WERI-Rb-1 (cell line): Measurements from ENCODE around the gene C2orf68.
"Not testable (repeated sequence)": the region's sequence is repeated elsewhere in the genome, so short reads cannot be mapped to it uniquely, and the experiment has no call there.

Experiments
- DNase-seq: peaks from one replicate; pipeline ENCODE4 v3.0.0-alpha.2; 2020
- H3K27ac ChIP-seq: fragments of 250-450 bp; sonication (Bioruptor Pico); 2 replicates; pipeline ENCODE4 v1.5.1; 2020; ENCODE audit warnings: mild to moderate bottlenecking, moderate library complexity
- H3K27me3 ChIP-seq: fragments of 250-450 bp; sonication (Bioruptor Pico); 2 replicates; pipeline ENCODE4 v1.5.1; 2021; ENCODE audit warnings: mild to moderate bottlenecking, low read depth, moderate library complexity; ENCODE audit not compliant: insufficient read depth, severe bottlenecking
- H3K36me3 ChIP-seq: fragments of 250-450 bp; sonication (Bioruptor Pico); 2 replicates; pipeline ENCODE4 v1.5.1; 2020; ENCODE audit warnings: mild to moderate bottlenecking, moderate library complexity
- H3K4me3 ChIP-seq: 2 replicates; pipeline ENCODE4 v1.5.1; 2011; ENCODE audit warnings: low read depth, mild to moderate bottlenecking, control low read depth, low read length
- H3K9me3 ChIP-seq: fragments of 250-450 bp; sonication (Bioruptor Pico); 2 replicates; pipeline ENCODE4 v1.5.1; 2021; ENCODE audit warnings: mild to moderate bottlenecking, moderate library complexity; ENCODE audit not compliant: severe bottlenecking
- CTCF ChIP-seq: IDR thresholded peaks from 2 replicates; pipeline ENCODE4 v1.5.1; 2011; ENCODE audit warnings: low read depth, mild to moderate bottlenecking, control low read depth, inconsistent platforms, low read length

Gene C2orf68

DNA sequence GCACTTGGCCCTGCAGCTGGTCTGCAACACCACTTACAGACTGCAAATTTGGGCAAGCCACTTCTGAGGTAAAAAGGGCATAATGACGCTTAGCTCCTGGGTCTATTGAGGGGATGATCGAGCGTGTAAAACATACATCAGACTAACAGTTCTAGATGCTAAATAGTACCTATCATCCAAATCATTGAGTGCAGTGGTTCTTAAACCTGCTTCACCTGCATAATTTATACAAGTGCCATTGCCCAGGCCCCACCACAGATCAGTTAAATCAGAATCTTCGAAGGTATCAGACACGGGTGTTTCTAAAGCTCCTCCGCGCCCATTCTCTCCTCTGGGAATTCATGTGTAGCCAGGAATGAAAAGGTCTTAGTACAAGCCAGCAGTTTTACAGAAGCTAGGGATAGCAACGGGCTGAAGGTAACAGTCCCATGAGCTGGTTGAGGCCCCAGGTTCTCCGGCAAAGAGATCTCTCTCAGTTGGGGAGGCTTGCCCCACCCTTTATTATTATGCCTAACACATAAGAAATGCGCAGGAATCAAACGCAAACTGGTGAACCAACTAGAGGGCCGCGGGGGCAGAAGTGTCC, 17.1 kb downstream of the C2orf68 start:
- no peak for TF ChIP-seq CTCF
- DNase-seq = no peak
- no peaks in the 10 kb centered on the region for H3K9me3 ChIP-seq
- peak overlapping the region; percentile 83 for H3K4me3 ChIP-seq
- H3K27ac ChIP-seq = peak overlapping the region; percentile 77
- no peaks in the 10 kb centered on the region for H3K27me3 ChIP-seq
- peaks cover 18% of the 10 kb centered on the region for H3K36me3 ChIP-seq

DNA sequence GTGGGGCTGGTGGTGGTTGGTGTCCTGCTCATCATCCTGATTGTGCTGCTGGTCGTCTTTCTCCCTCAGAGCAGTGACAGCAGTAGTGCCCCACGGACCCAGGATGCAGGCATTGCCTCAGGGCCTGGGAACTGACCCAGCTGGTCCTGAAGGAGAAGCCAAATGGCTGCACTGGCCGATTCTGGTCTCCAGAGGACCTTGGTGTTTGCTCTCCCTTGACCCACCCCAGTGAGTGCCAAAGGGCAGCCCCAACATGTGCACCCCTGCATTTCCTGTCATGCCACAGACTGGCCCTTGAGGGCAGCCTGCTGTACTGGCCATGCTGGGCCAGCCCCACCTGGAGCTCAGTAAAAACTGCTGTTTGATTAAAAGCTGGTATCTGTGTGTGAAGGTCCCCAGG, 18.8 kb downstream of the C2orf68 start:
- DNase-seq = no peak
- no peak overlapping the region for H3K4me3 ChIP-seq
- TF ChIP-seq CTCF = no peak
- no peaks in the 10 kb centered on the region for H3K27me3 ChIP-seq
- H3K27ac ChIP-seq = no peak overlapping the region
- H3K36me3 ChIP-seq = peaks cover 12% of the 10 kb centered on the region
- no peaks in the 10 kb centered on the region for H3K9me3 ChIP-seq

GRCh38 chr2:85592299-85592698, 19.6 kb downstream of the C2orf68 start:
- DNase-seq, H3K9me3 ChIP-seq, H3K4me3 ChIP-seq, H3K27me3 ChIP-seq, H3K27ac ChIP-seq, H3K36me3 ChIP-seq: not testable (repeated sequence)

- Histone ChIP-seq H3K36me3 (no peaks in the 10 kb centered on the region; the same call in 1 of the 2 replicates), H3K9me3 (no peaks in the 10 kb centered on the region), H3K27me3 (no peaks in the 10 kb centered on the region), H3K4me3 (no peak overlapping the region), H3K27ac (no peak overlapping the region)
- DNase-seq = no peak
- TF ChIP-seq CTCF = no peak
These were observed 20.3 kb downstream of the C2orf68 start for GRCh38 chr2:85591563-85591962.

DNA sequence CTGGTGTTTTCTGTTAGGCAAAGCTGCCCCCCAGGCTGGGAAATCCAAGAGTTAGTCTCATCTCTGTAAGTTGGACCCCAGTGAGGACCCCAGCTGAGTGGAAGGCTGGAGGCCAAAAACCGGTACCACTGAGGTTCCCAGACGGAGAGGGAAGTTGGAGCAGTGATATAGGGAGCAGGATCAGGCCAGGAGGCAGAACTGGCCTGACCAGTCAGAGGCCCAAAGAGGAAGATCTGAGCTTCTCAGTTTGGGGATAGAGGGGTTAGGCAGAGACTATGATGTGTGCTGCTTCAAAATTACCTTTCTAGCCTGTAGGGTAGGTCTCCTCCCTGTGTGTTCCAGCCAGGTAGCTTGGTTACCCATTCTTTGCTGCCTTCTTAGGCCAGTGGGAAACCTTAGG, 20.9 kb downstream of the C2orf68 start:
- H3K27me3 ChIP-seq = no peaks in the 10 kb centered on the region
- no peak for DNase-seq
- H3K9me3 ChIP-seq = no peaks in the 10 kb centered on the region
- H3K27ac ChIP-seq = no peak overlapping the region
- TF ChIP-seq CTCF = no peak
- no peaks in the 10 kb centered on the region for H3K36me3 ChIP-seq
- no peak overlapping the region for H3K4me3 ChIP-seq

GRCh38 chr2:85589982-85590791, 21.7 kb downstream of the C2orf68 start:
- no peak for DNase-seq
- Histone ChIP-seq H3K27me3 (no peaks in the 10 kb centered on the region), H3K9me3 (no peaks in the 10 kb centered on the region), H3K36me3 (no peaks in the 10 kb centered on the region), H3K27ac (no peak overlapping the region), H3K4me3 (no peak overlapping the region)
- TF ChIP-seq CTCF = no peak
